ENCODE data around the gene PSMB7.

The PSMB7 gene

GRCh38 chr9:124329206-124329792 is 85.9 kb downstream of the PSMB7 start:
- Histone ChIP-seq H3K27ac (ENCODE audit: low read depth, low read length, poor library complexity, severe bottlenecking) (no peak overlapping the region), H3K9me3 (ENCODE audit: low read length) (no peaks in the 10 kb centered on the region), H4K20me1 (ENCODE audit: insufficient read depth, low read length) (no peaks in the 10 kb centered on the region), H3K9ac (ENCODE audit: low read length) (no peak overlapping the region), H3K79me2 (ENCODE audit: insufficient read depth, low read length) (no peaks in the 10 kb centered on the region), H3K9me2 (ENCODE audit: low read depth, low read length) (no peaks in the 10 kb centered on the region), H3K36me3 (ENCODE audit: insufficient read depth, low read length) (no peaks in the 10 kb centered on the region), H3K4me1 (ENCODE audit: insufficient read depth, low read length, severe bottlenecking) (no peaks in the 10 kb centered on the region), H3K4me2 (ENCODE audit: low read length) (no peak overlapping the region), H3F3A (ENCODE audit: insufficient read depth, low read length) (no peaks in the 10 kb centered on the region), H3K4me3 (ENCODE audit: low read depth, low read length, poor library complexity, severe bottlenecking) (no peak overlapping the region), H3K27me3 (ENCODE audit: insufficient read depth, low read length) (peaks cover 7% of the 10 kb centered on the region), H2AFZ (ENCODE audit: low read length) (no peak overlapping the region)
- no peak for TF ChIP-seq CTCF (IDR thresholded peaks at IDR 0.05; ENCODE audit: low read length)
- TF ChIP-seq EZH2 (IDR thresholded peaks at IDR 0.05; ENCODE audit: borderline replicate concordance, low read length), result no peak

DNA sequence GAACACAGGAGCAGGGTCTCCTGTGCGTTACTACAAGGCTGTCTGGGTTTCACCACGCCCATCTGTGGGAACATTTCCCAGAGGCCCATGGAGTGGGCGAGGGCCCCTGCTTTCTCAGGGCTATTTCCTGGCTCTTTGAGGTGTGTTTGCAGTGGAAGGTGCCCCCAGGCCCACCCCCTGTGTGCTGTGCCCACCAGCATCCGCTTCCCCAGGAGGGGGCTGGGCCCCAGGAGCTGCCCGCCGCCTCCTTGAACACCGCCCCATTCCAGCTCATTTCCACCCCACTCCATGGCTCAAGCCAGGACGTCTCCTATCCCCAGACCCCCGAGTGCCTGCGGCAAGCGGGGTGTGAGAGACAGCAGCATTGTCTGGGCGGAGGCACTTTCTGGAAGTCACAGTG is 87.0 kb downstream of the PSMB7 start:
- TF ChIP-seq EZH2 (IDR thresholded peaks at IDR 0.05; ENCODE audit: borderline replicate concordance, low read length) (no peak), CTCF (IDR thresholded peaks at IDR 0.05; ENCODE audit: low read length) (no peak)
- Histone ChIP-seq H3K27me3 (ENCODE audit: insufficient read depth, low read length) (peaks cover 7% of the 10 kb centered on the region), H2AFZ (ENCODE audit: low read length) (no peak overlapping the region), H3K4me1 (ENCODE audit: insufficient read depth, low read length, severe bottlenecking) (no peaks in the 10 kb centered on the region), H3K9ac (ENCODE audit: low read length) (no peak overlapping the region), H3K9me3 (ENCODE audit: low read length) (no peaks in the 10 kb centered on the region), H4K20me1 (ENCODE audit: insufficient read depth, low read length) (no peaks in the 10 kb centered on the region), H3K79me2 (ENCODE audit: insufficient read depth, low read length) (no peaks in the 10 kb centered on the region), H3K27ac (ENCODE audit: low read depth, low read length, poor library complexity, severe bottlenecking) (no peak overlapping the region), H3K4me2 (ENCODE audit: low read length) (no peak overlapping the region), H3K4me3 (ENCODE audit: low read depth, low read length, poor library complexity, severe bottlenecking) (no peak overlapping the region), H3F3A (ENCODE audit: insufficient read depth, low read length) (no peaks in the 10 kb centered on the region), H3K9me2 (ENCODE audit: low read depth, low read length) (no peaks in the 10 kb centered on the region), H3K36me3 (ENCODE audit: insufficient read depth, low read length) (no peaks in the 10 kb centered on the region)

DNA sequence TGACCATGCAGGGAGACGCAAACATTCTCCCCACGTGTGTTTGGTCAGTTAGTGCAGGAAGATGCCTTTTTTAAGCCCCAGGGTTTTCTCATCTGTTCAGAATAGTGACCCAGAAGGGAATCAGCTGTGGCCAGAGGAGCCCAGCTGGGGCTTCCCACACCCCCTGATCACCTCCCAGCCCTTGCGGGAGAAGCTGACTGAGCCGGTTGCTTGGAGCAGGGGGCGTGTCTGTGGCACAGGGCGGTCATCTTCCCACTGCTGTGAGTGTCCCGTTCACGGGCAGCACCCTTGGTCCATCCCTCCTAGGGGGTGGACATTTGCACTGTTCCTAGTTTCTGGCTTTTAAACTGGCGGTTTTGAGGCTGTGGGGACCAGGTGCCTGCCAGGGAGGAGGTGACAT is 87.8 kb downstream of the PSMB7 start:
- Histone ChIP-seq H3K27ac (ENCODE audit: low read depth, low read length, poor library complexity, severe bottlenecking) (no peak overlapping the region), H2AFZ (ENCODE audit: low read length) (no peak overlapping the region), H3K4me2 (ENCODE audit: low read length) (no peak overlapping the region), H3K9me3 (ENCODE audit: low read length) (no peaks in the 10 kb centered on the region), H4K20me1 (ENCODE audit: insufficient read depth, low read length) (no peaks in the 10 kb centered on the region), H3K36me3 (ENCODE audit: insufficient read depth, low read length) (no peaks in the 10 kb centered on the region), H3K79me2 (ENCODE audit: insufficient read depth, low read length) (no peaks in the 10 kb centered on the region), H3K4me3 (ENCODE audit: low read depth, low read length, poor library complexity, severe bottlenecking) (no peak overlapping the region), H3F3A (ENCODE audit: insufficient read depth, low read length) (no peaks in the 10 kb centered on the region), H3K9ac (ENCODE audit: low read length) (no peak overlapping the region), H3K27me3 (ENCODE audit: insufficient read depth, low read length) (peaks cover 7% of the 10 kb centered on the region), H3K4me1 (ENCODE audit: insufficient read depth, low read length, severe bottlenecking) (no peaks in the 10 kb centered on the region), H3K9me2 (ENCODE audit: low read depth, low read length) (no peaks in the 10 kb centered on the region)
- TF ChIP-seq CTCF (IDR thresholded peaks at IDR 0.05; ENCODE audit: low read length) (no peak), EZH2 (IDR thresholded peaks at IDR 0.05; ENCODE audit: borderline replicate concordance, low read length) (no peak)

Data from OCI-LY1 (cell line).